SK-N-SH (cell line): ENCODE measurements around the gene BLTP1. TPM values are rescaled to one million over a fixed set of nuclear protein-coding genes. Genes with fewer than 3 reads are reported as not detected.
"Not testable (repeated sequence)": the region's sequence is repeated elsewhere in the genome, so short reads cannot be mapped to it uniquely, and the experiment has no call there.

ENCODE experiments used
- CTCF ChIA-PET: fragments of 300-600, 350-600 bp; formaldehyde crosslinking; extraction: SDS; loops from one replicate; lab custom pipeline; 2021; lab: Yijun Ruan, JAX
- POLR2A ChIA-PET: fragments of 350-600 bp; sonication (Branson Sonifier 250); formaldehyde crosslinking; extraction: SDS; loops from one replicate; lab custom pipeline; 2020; ENCODE audit warnings: antibody characterized with exemption, inconsistent platforms; lab: Yijun Ruan, JAX
- DNase-seq: peaks from one replicate; pipeline ENCODE4 v3.0.0; 2012
- H2AFZ ChIP-seq: fragments of 200-600 bp; sonication (generic); 2 replicates; pipeline ENCODE4 v1.8.1; 2016; ENCODE audit warnings: antibody characterized with exemption, mild to moderate bottlenecking, low read depth
- H3F3A ChIP-seq: fragments of 200-600 bp; sonication (generic); replicated peaks from 2 replicates; pipeline ENCODE3; 2016; ENCODE audit warnings: antibody characterized with exemption, mild to moderate bottlenecking; ENCODE audit not compliant: insufficient read depth
- H3K27ac ChIP-seq, 2 experiments: fragments of 200-500 bp in 1 of 2; fragments of 200-600 bp in 1 of 2; sonication (Bioruptor generic) in 1 of 2; sonication (generic), shearing (Covaris generic) in 1 of 2; 2 replicates each; pipeline versions ENCODE4 v1.5.1 to v1.6.1; 2014 to 2016; ENCODE audit warnings: low read depth in 2 of 2, inconsistent platforms in 1 of 2, low read length in 1 of 2, mild to moderate bottlenecking in 1 of 2, mixed read lengths in 1 of 2
- H3K27me3 ChIP-seq: fragments of 200-600 bp; sonication (generic), shearing (Covaris generic); 2 replicates; pipeline ENCODE4 v1.6.1; 2016; ENCODE audit warnings: mixed run types; ENCODE audit not compliant: insufficient read depth
- H3K36me3 ChIP-seq, 2 experiments: fragments of 200-500 bp in 1 of 2; fragments of 200-600 bp in 1 of 2; sonication (Bioruptor generic) in 1 of 2; sonication (generic) in 1 of 2; replicated peaks in 1 of 2; 2 replicates each; pipeline versions ENCODE3 to v1.5.1; 2014 to 2016; ENCODE audit warnings: low read length in 1 of 2, mild to moderate bottlenecking in 1 of 2; ENCODE audit not compliant: insufficient read depth in 2 of 2, control insufficient read depth in 1 of 2
- H3K4me1 ChIP-seq, 2 experiments: fragments of 200-500 bp in 1 of 2; fragments of 200-600 bp in 1 of 2; sonication (Bioruptor generic) in 1 of 2; sonication (generic), shearing (Covaris generic) in 1 of 2; 2 replicates each; pipeline versions ENCODE4 v1.5.1 to v1.6.1; 2014 to 2016; ENCODE audit warnings: low read depth in 1 of 2, low read length in 1 of 2, mixed run types in 1 of 2; ENCODE audit not compliant: insufficient read depth in 2 of 2, control insufficient read depth in 1 of 2
- H3K4me2 ChIP-seq: fragments of 200-600 bp; sonication (generic), shearing (Covaris generic); 2 replicates; pipeline ENCODE4 v1.6.1; 2017; ENCODE audit warnings: mixed run types
- H3K4me3 ChIP-seq, 2 experiments: fragments of 200-500 bp in 1 of 2; fragments of 200-600 bp in 1 of 2; sonication (Bioruptor generic) in 1 of 2; sonication (generic), shearing (Covaris generic) in 1 of 2; 2 replicates each; pipeline versions ENCODE4 v1.5.1 to v1.8.1; 2014 to 2016; ENCODE audit warnings: low read depth in 2 of 2, inconsistent platforms in 1 of 2, low read length in 1 of 2, mild to moderate bottlenecking in 1 of 2, mixed read lengths in 1 of 2, moderate library complexity in 1 of 2
- H3K79me2 ChIP-seq: fragments of 200-600 bp; sonication (generic); 2 replicates; pipeline ENCODE4 v1.8.1; 2017; ENCODE audit warnings: mild to moderate bottlenecking; ENCODE audit not compliant: insufficient read depth
- H3K9ac ChIP-seq: fragments of 200-600 bp; sonication (generic); 2 replicates; pipeline ENCODE4 v1.6.1; 2017; ENCODE audit warnings: mixed run types
- H3K9me2 ChIP-seq: fragments of 200-600 bp; sonication (generic); 2 replicates; pipeline ENCODE4 v1.6.1; 2017; ENCODE audit warnings: mixed run types
- H3K9me3 ChIP-seq: fragments of 200-600 bp; sonication (generic); 2 replicates; pipeline ENCODE4 v1.6.1; 2017; ENCODE audit warnings: mixed run types, mild to moderate bottlenecking, moderate library complexity
- H4K20me1 ChIP-seq: fragments of 200-600 bp; sonication (generic); 2 replicates; pipeline ENCODE4 v1.6.1; 2017; ENCODE audit warnings: mild to moderate bottlenecking, mixed run types; ENCODE audit not compliant: insufficient read depth
- ELF1 ChIP-seq: IDR thresholded peaks from 2 replicates; pipeline ENCODE4 v1.4.0; 2012
- FOSL2 ChIP-seq: IDR thresholded peaks from 2 replicates; pipeline ENCODE4 v1.4.0; 2012; ENCODE audit warnings: low read depth, mild to moderate bottlenecking, moderate library complexity, borderline replicate concordance
- FOXM1 ChIP-seq: IDR thresholded peaks from 2 replicates; pipeline ENCODE4 v1.4.0; 2012; ENCODE audit warnings: low read depth, mild to moderate bottlenecking
- GABPA ChIP-seq: IDR thresholded peaks from 2 replicates; pipeline ENCODE4 v1.4.0; 2012; ENCODE audit warnings: low read depth, mild to moderate bottlenecking
- GATA2 ChIP-seq: sonication (generic); formaldehyde crosslinking; IDR thresholded peaks from 2 replicates; pipeline ENCODE4 v1.5.0; 2020; ENCODE audit warnings: mild to moderate bottlenecking, missing genetic modification reagents
- IRF3 ChIP-seq: fragments of 150-350 bp; IDR thresholded peaks from 2 replicates; pipeline ENCODE4 v1.6.1; 2016; ENCODE audit warnings: mild to moderate bottlenecking, low read depth, low read length
- MXI1 ChIP-seq: IDR thresholded peaks from 2 replicates; pipeline ENCODE4 v1.6.1; 2012; ENCODE audit warnings: mild to moderate bottlenecking, low read depth, low read length, improper control_type of control experiment
- NFIC ChIP-seq: IDR thresholded peaks from 2 replicates; pipeline ENCODE4 v1.4.0; 2012; ENCODE audit warnings: borderline replicate concordance
- NRF1 ChIP-seq: IDR thresholded peaks from 2 replicates; pipeline ENCODE4 v1.6.1; 2012; ENCODE audit warnings: low read depth, mild to moderate bottlenecking, low read length
- POLR2AphosphoS5 ChIP-seq: IDR thresholded peaks from 2 replicates; pipeline ENCODE4 v1.6.1; 2012; ENCODE audit warnings: low read depth, low read length
- RAD21 ChIP-seq: IDR thresholded peaks from 2 replicates; pipeline ENCODE4 v1.6.1; 2012; ENCODE audit warnings: mild to moderate bottlenecking, low read length
- RCOR1 ChIP-seq: fragments of 150-350 bp; IDR thresholded peaks from 2 replicates; pipeline ENCODE4 v1.6.1; 2017; ENCODE audit warnings: antibody characterized with exemption, low read length
- TAF1 ChIP-seq: IDR thresholded peaks from 2 replicates; pipeline ENCODE4 v1.6.1; 2012; ENCODE audit warnings: low read depth, mild to moderate bottlenecking, low read length, moderate library complexity, borderline replicate concordance
- TEAD4 ChIP-seq: IDR thresholded peaks from 2 replicates; pipeline ENCODE4 v1.4.0; 2012; ENCODE audit warnings: mild to moderate bottlenecking, borderline replicate concordance; ENCODE audit not compliant: insufficient read depth
- YY1 ChIP-seq: IDR thresholded peaks from 2 replicates; pipeline ENCODE4 v1.4.0; 2012; ENCODE audit warnings: low read depth, mild to moderate bottlenecking
- WGBS: methylation state at CpG from one replicate; pipeline ENCODE4 v1.1.6; 2017; ENCODE audit warnings: low lambda C conversion rate; 5-methylcytosine and 5-hydroxymethylcytosine counted together
- polyA plus RNA-seq, 3 experiments: library from polyadenylated mRNA; depleted of rRNA; stranded (reverse); fragments of >200 nt; gene quantifications; 2 replicates each; pipeline ENCODE4 v1.2.3, GENCODE V29; 2012
- TF ChIP-seq, protein P1 (sequence below): fragments of 150-350 bp; IDR thresholded peaks from 2 replicates; pipeline ENCODE4 v1.6.1; 2017; ENCODE audit warnings: antibody characterized with exemption, low read length, low read depth, borderline replicate concordance
- TF ChIP-seq, protein P2 (sequence below): IDR thresholded peaks from 2 replicates; pipeline ENCODE4 v1.6.1; 2012; ENCODE audit warnings: mild to moderate bottlenecking, low read depth, low read length, moderate library complexity

Gene BLTP1
- polyA plus RNA-seq, 1 of the 3 experiments (the other 2 are of a cell fraction): 13.1 TPM

- Histone ChIP-seq H4K20me1 (no peaks in the 10 kb centered on the region), H3K4me1 (no peaks in the 10 kb centered on the region; a peak in 1 of 4 replicates), H3K9ac (no peak overlapping the region), H2AFZ (no peak overlapping the region), H3K4me2 (no peak overlapping the region), H3K79me2 (no peaks in the 10 kb centered on the region), H3K36me3 (no peaks in the 10 kb centered on the region), H3K9me2 (no peaks in the 10 kb centered on the region), H3K27me3 (peaks cover 4% of the 10 kb centered on the region; the same call in 1 of the 2 replicates), H3K4me3 (no peak overlapping the region), H3F3A (no peaks in the 10 kb centered on the region), H3K27ac (no peak overlapping the region), H3K9me3 (no peaks in the 10 kb centered on the region)
- ChIA-PET CTCF (no interaction called here), POLR2A (no interaction called here)
- DNase-seq: no peak
- TF ChIP-seq IRF3 (no peak), YY1 (no peak), TAF1 (no peak), NRF1 (no peak), FOXM1 (no peak)
These were observed 47.9 kb upstream of the BLTP1 start for GRCh38 chr4:122104184-122104583.

GRCh38 chr4:122107680-122108079 is 44.5 kb upstream of the BLTP1 start:
- CTCF ChIA-PET: no interaction called here
- WGBS: 38% methylated on average over 2 of the region's 2 CpGs
- Histone ChIP-seq H4K20me1 (no peaks in the 10 kb centered on the region), H3K4me2 (no peak overlapping the region), H3K4me3 (no peak overlapping the region), H3K36me3 (no peaks in the 10 kb centered on the region), H2AFZ (no peak overlapping the region), H3K9me3 (no peaks in the 10 kb centered on the region), H3K9me2 (no peaks in the 10 kb centered on the region), H3F3A (no peaks in the 10 kb centered on the region), H3K27me3 (peaks cover 4% of the 10 kb centered on the region; the same call in 1 of the 2 replicates), H3K79me2 (no peaks in the 10 kb centered on the region), H3K9ac (no peak overlapping the region), H3K4me1 (no peaks in the 10 kb centered on the region), H3K27ac (no peak overlapping the region)
- TF ChIP-seq RAD21: no peak
- TF ChIP-seq, protein P1, sequence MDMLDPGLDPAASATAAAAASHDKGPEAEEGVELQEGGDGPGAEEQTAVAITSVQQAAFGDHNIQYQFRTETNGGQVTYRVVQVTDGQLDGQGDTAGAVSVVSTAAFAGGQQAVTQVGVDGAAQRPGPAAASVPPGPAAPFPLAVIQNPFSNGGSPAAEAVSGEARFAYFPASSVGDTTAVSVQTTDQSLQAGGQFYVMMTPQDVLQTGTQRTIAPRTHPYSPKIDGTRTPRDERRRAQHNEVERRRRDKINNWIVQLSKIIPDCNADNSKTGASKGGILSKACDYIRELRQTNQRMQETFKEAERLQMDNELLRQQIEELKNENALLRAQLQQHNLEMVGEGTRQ: no peak
- no peak for TF ChIP-seq ELF1
- TF ChIP-seq NRF1: no peak
- TF ChIP-seq MXI1: no peak
- TF ChIP-seq TEAD4: no peak
- TF ChIP-seq FOSL2: no peak
- no peak for TF ChIP-seq GATA2 (CRISPR knock-in tag)
- TF ChIP-seq NFIC: no peak
- TF ChIP-seq, protein P2, sequence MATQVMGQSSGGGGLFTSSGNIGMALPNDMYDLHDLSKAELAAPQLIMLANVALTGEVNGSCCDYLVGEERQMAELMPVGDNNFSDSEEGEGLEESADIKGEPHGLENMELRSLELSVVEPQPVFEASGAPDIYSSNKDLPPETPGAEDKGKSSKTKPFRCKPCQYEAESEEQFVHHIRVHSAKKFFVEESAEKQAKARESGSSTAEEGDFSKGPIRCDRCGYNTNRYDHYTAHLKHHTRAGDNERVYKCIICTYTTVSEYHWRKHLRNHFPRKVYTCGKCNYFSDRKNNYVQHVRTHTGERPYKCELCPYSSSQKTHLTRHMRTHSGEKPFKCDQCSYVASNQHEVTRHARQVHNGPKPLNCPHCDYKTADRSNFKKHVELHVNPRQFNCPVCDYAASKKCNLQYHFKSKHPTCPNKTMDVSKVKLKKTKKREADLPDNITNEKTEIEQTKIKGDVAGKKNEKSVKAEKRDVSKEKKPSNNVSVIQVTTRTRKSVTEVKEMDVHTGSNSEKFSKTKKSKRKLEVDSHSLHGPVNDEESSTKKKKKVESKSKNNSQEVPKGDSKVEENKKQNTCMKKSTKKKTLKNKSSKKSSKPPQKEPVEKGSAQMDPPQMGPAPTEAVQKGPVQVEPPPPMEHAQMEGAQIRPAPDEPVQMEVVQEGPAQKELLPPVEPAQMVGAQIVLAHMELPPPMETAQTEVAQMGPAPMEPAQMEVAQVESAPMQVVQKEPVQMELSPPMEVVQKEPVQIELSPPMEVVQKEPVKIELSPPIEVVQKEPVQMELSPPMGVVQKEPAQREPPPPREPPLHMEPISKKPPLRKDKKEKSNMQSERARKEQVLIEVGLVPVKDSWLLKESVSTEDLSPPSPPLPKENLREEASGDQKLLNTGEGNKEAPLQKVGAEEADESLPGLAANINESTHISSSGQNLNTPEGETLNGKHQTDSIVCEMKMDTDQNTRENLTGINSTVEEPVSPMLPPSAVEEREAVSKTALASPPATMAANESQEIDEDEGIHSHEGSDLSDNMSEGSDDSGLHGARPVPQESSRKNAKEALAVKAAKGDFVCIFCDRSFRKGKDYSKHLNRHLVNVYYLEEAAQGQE: no peak
- no peak for TF ChIP-seq RCOR1
- no peak for TF ChIP-seq YY1
- no peak for TF ChIP-seq POLR2AphosphoS5
- TF ChIP-seq GABPA: no peak
- TF ChIP-seq IRF3: no peak
- DNase-seq: no peak
- POLR2A ChIA-PET: no interaction called here

DNA sequence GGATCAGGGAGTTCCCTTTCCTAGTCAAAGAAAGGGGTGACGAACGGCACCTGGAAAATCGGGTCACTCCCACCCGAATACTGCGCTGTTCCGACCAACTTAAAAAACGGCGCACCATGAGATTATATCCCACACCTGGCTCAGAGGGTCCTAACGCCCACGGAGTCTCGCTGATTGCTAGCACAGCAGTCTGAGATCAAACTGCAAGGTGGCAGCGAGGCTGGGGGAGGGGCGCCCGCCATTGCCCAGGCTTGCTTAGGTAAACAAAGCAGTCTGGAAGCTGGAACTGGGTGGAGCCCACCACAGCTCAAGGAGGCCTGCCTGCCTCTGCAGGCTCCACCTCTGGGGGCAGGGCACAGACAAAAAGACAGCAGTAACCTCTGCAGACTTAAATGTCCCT is 41.8 kb upstream of the BLTP1 start:
- POLR2A ChIA-PET, CTCF ChIA-PET, H3K9me3 ChIP-seq, H3F3A ChIP-seq, H3K36me3 ChIP-seq, H3K4me3 ChIP-seq, H3K27me3 ChIP-seq, H3K4me2 ChIP-seq, H3K9me2 ChIP-seq, H3K79me2 ChIP-seq, H3K4me1 ChIP-seq, H4K20me1 ChIP-seq, DNase-seq, H3K27ac ChIP-seq, H3K9ac ChIP-seq, H2AFZ ChIP-seq: not testable (repeated sequence)
- WGBS: 73% methylated on average over 8 of the region's 14 CpGs
